ENCODE measurements around the gene SCG3. TPM values are rescaled to one million over a fixed set of nuclear protein-coding genes. Genes with fewer than 3 reads are reported as not detected.

Gene SCG3
- total and polyA plus RNA-seq, 2 of the 4 experiments (the other 2 are of a cell fraction), result 0.02 TPM; not detected in 1

DNA sequence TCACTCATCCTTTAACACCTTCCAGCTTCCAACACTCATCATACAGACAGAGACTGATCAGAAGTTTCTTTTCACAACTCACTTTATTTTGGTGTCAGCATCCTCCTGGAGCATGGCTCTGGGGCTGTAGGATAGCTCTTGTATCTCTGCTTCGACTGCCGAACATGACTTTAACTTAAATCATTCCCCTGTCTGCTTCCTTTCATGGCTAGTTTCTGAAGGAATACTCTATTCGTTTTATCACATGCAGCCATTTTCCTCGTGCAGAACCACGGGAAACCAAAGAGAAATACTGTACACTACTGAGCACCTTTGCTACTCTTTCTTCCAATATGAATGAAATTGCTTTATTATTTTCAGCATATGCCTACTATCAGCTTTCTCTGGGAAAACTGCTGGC lies 68.0 kb downstream of the SCG3 start:
- no peak overlapping the region for H4K91ac ChIP-seq (ENCODE audit: insufficient read depth, low read depth, low read length)
- H2BK20ac ChIP-seq (ENCODE audit: low read depth, low read length), result no peak overlapping the region
- no TSS peak for BruUV-seq (replicated peaks)
- H2BK5ac ChIP-seq (ENCODE audit: low read depth, low read length, poor library complexity, severe bottlenecking), result no peak overlapping the region
- peaks cover 0 to 6% of the 10 kb centered on the region in 2 experiments; a peak in 1 of 4 replicates for H3K79me1 ChIP-seq (ENCODE audit: low read depth in 1 of 2, low read length in 2 of 2)
- ChIA-PET CTCF (no interaction called here), POLR2A (ENCODE audit: unreplicated experiment) (no interaction called here)
- TF ChIP-seq, protein P1, sequence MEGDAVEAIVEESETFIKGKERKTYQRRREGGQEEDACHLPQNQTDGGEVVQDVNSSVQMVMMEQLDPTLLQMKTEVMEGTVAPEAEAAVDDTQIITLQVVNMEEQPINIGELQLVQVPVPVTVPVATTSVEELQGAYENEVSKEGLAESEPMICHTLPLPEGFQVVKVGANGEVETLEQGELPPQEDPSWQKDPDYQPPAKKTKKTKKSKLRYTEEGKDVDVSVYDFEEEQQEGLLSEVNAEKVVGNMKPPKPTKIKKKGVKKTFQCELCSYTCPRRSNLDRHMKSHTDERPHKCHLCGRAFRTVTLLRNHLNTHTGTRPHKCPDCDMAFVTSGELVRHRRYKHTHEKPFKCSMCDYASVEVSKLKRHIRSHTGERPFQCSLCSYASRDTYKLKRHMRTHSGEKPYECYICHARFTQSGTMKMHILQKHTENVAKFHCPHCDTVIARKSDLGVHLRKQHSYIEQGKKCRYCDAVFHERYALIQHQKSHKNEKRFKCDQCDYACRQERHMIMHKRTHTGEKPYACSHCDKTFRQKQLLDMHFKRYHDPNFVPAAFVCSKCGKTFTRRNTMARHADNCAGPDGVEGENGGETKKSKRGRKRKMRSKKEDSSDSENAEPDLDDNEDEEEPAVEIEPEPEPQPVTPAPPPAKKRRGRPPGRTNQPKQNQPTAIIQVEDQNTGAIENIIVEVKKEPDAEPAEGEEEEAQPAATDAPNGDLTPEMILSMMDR (conservative IDR thresholded peaks at IDR 0.05; ENCODE audit: low read depth, low read length), result no peak
- no peak for TF ChIP-seq MXI1 (IDR thresholded peaks at IDR 0.05; ENCODE audit: borderline replicate concordance, low read depth, low read length)
- TF ChIP-seq FOS (IDR thresholded peaks at IDR 0.05; ENCODE audit: low read depth, low read length), result no peak
- TF ChIP-seq, protein P2, sequence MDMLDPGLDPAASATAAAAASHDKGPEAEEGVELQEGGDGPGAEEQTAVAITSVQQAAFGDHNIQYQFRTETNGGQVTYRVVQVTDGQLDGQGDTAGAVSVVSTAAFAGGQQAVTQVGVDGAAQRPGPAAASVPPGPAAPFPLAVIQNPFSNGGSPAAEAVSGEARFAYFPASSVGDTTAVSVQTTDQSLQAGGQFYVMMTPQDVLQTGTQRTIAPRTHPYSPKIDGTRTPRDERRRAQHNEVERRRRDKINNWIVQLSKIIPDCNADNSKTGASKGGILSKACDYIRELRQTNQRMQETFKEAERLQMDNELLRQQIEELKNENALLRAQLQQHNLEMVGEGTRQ (IDR thresholded peaks at IDR 0.05; ENCODE audit: low read depth, low read length), result no peak
- no peak for TF ChIP-seq RAD21 (IDR thresholded peaks at IDR 0.05; ENCODE audit: low read length)
- TF ChIP-seq RFX5 (IDR thresholded peaks at IDR 0.05; ENCODE audit: low read depth, low read length), result no peak
- TF ChIP-seq MAFK (IDR thresholded peaks at IDR 0.05; ENCODE audit: low read depth, low read length), result no peak
- no peak for TF ChIP-seq NFE2L2 (IDR thresholded peaks at IDR 0.05; ENCODE audit: low read depth, low read length)
- TF ChIP-seq RCOR1 (IDR thresholded peaks at IDR 0.05; ENCODE audit: insufficient replicate concordance, low read length), result no peak
- no peak for TF ChIP-seq CHD1 (IDR thresholded peaks at IDR 0.05; ENCODE audit: low read depth, low read length)
- no peak for TF ChIP-seq CEBPB (IDR thresholded peaks at IDR 0.05; ENCODE audit: low read depth, low read length)
- no peak for TF ChIP-seq SMC3 (IDR thresholded peaks at IDR 0.05; ENCODE audit: low read depth, low read length)
- DNase-seq, result no peak
- no peaks in the 10 kb centered on the region; the same call in none of the 2 replicates for H4K20me1 ChIP-seq (ENCODE audit: insufficient read depth, low read length)
- no peak overlapping the region for H2BK15ac ChIP-seq (ENCODE audit: low read depth, low read length)
- no peak overlapping the region for H3K9ac ChIP-seq (ENCODE audit: low read depth, low read length)
- H3K9me3 ChIP-seq (ENCODE audit: control insufficient read depth, insufficient read depth, low read length), result no peaks in the 10 kb centered on the region
- H3K56ac ChIP-seq (ENCODE audit: extremely low read depth, insufficient read depth, low read length), result no peak overlapping the region
- H2AK9ac ChIP-seq (replicated peaks; ENCODE audit: low read depth, low read length, poor library complexity), result no peak overlapping the region
- H4K5ac ChIP-seq (ENCODE audit: low read depth, low read length), result no peak overlapping the region
- intact Hi-C loops (cut with micrococcal nuclease) (no loop called here), in situ Hi-C loops (cut with MboI; ENCODE audit: low sequenced_read_pairs) (no loop called here), dilution Hi-C loops (cut with HindIII; ENCODE audit: low sequenced_read_pairs, unreplicated experiment) (no loop called here)
- H3K23ac ChIP-seq (ENCODE audit: low read depth, low read length), result no peak overlapping the region
- no peak overlapping the region for H2AFZ ChIP-seq (replicated peaks; ENCODE audit: low read length, poor library complexity)
- no peaks in the 10 kb centered on the region for H3K36me3 ChIP-seq (ENCODE audit: control insufficient read depth, insufficient read depth, low read length)
- no peak overlapping the region for H2BK120ac ChIP-seq (ENCODE audit: low read depth, low read length)
- 79% methylated on average over 5 of the region's 5 CpGs; no CpG with 5 or more reads in 1 of the 2 experiments for WGBS, 2 experiments (ENCODE audit: extremely low coverage in 2 of 2, insufficient read length in 1 of 2)
- no peaks in the 10 kb centered on the region for H3K9me1 ChIP-seq (ENCODE audit: insufficient read depth, low read length)
- no peak overlapping the region for H3K4ac ChIP-seq (ENCODE audit: low read depth, low read length)
- no peak overlapping the region for H2AK5ac ChIP-seq (ENCODE audit: low read depth, low read length)
- no peak for ATAC-seq (ENCODE audit: low read depth)
- no peak overlapping the region for H3K14ac ChIP-seq (replicated peaks; ENCODE audit: low read depth, low read length)
- 0 out of 2 replicates have a peak, but pooled peaks cover 4% of the 10 kb centered on the region for H3K4me1 ChIP-seq (ENCODE audit: control insufficient read depth, insufficient read depth, low read length)
- H3K18ac ChIP-seq (ENCODE audit: low read depth, low read length), result no peak overlapping the region
- no peak overlapping the region for H3K27ac ChIP-seq (ENCODE audit: insufficient read depth, low read length)
- no peak overlapping the region for H3K4me2 ChIP-seq (ENCODE audit: low read depth, low read length)
- no peak overlapping the region for H3K4me3 ChIP-seq (ENCODE audit: insufficient read depth, low read depth, low read length)
- no peak overlapping the region for H4K8ac ChIP-seq (ENCODE audit: low read depth in 2 of 2, low read length in 2 of 2)
- peaks cover 30% of the 10 kb centered on the region for H3K27me3 ChIP-seq (ENCODE audit: control insufficient read depth, insufficient read depth, low read length)
